Stimulated activated CD4-positive, alpha-beta T cell treated with anti-CD3 and anti-CD28 coated beads, TNF-alpha, amount 100 ng/mL, for 24 hours (primary cell): Measurements from ENCODE around the gene CFAP20DC.
"Not testable (repeated sequence)": the region's sequence is repeated elsewhere in the genome, so short reads cannot be mapped to it uniquely, and the experiment has no call there.

Experiments used
- DNase-seq, 3 experiments: peaks; one replicate each; pipeline ENCODE4 v3.0.0-alpha.2; 2020; ENCODE audit warnings: low read depth in 3 of 3

Gene CFAP20DC

GRCh38 chr3:58746758-58747157, 303.1 kb downstream of the CFAP20DC start:
- no peak for DNase-seq

GRCh38 chr3:58743296-58743695, 306.5 kb downstream of the CFAP20DC start:
- no peak for DNase-seq

GRCh38 chr3:58742239-58742638, 307.6 kb downstream of the CFAP20DC start:
- DNase-seq: no peak

GRCh38 chr3:58737644-58738043, 312.2 kb downstream of the CFAP20DC start:
- no peak for DNase-seq

GRCh38 chr3:58731673-58732072, 318.2 kb downstream of the CFAP20DC start:
- no peak for DNase-seq

GRCh38 chr3:58728723-58729122, 321.1 kb downstream of the CFAP20DC start:
- DNase-seq: no peak

- no peak for DNase-seq
Measured at GRCh38 chr3:58725326-58725853, 324.4 kb downstream of the CFAP20DC start.

- no peak for DNase-seq
Measured at GRCh38 chr3:58724336-58724735, 325.5 kb downstream of the CFAP20DC start.

- no peak for DNase-seq
Measured at GRCh38 chr3:58723173-58723572, 326.7 kb downstream of the CFAP20DC start.

GRCh38 chr3:58722561-58722960, 327.3 kb downstream of the CFAP20DC start:
- no peak for DNase-seq

GRCh38 chr3:58720526-58720925, 329.3 kb downstream of the CFAP20DC start:
- no peak for DNase-seq

GRCh38 chr3:58719684-58720083, 330.1 kb downstream of the CFAP20DC start:
- DNase-seq: no peak

GRCh38 chr3:58713715-58714401, 336.0 kb downstream of the CFAP20DC start:
- no peak for DNase-seq

- no peak for DNase-seq
Measured at GRCh38 chr3:58711871-58712270, 338.0 kb downstream of the CFAP20DC start.

- DNase-seq: not testable (repeated sequence)
Measured at GRCh38 chr3:58708983-58709382, 340.8 kb downstream of the CFAP20DC start.

GRCh38 chr3:58708116-58708791, 341.6 kb downstream of the CFAP20DC start:
- DNase-seq: no peak

GRCh38 chr3:58707390-58707930, 342.4 kb downstream of the CFAP20DC start:
- DNase-seq: no peak

- DNase-seq: no peak
Measured at GRCh38 chr3:58706395-58707167, 343.2 kb downstream of the CFAP20DC start.

GRCh38 chr3:58704745-58705144, 345.1 kb downstream of the CFAP20DC start:
- DNase-seq: no peak

- DNase-seq: not testable (repeated sequence)
Measured at GRCh38 chr3:58704304-58704703, 345.5 kb downstream of the CFAP20DC start.

- no peak for DNase-seq
Measured at GRCh38 chr3:58698246-58698645, 351.6 kb downstream of the CFAP20DC start.

GRCh38 chr3:58697561-58697960, 352.3 kb downstream of the CFAP20DC start:
- DNase-seq: no peak
